Forelimb muscle (tissue), 1 donor: ENCODE measurements around the gene CPB1. TPM values are rescaled to one million over a fixed set of nuclear protein-coding genes. Genes with fewer than 3 reads are reported as not detected.
"Not testable (repeated sequence)": the region's sequence is repeated elsewhere in the genome, so short reads cannot be mapped to it uniquely, and the experiment has no call there.

Source experiments
- DNase-seq: peaks from one replicate; pipeline ENCODE4 v3.0.0-alpha.2; 2013; ENCODE audit warnings: low read depth
- polyA plus RNA-seq: library from polyadenylated mRNA; unstranded; fragments of 120-200 nt; gene quantifications from one replicate; pipeline ENCODE4 v1.2.1, GENCODE V29; 2013; ENCODE audit not compliant: insufficient read length

The CPB1 gene
- polyA plus RNA-seq: 1.4 TPM

DNA sequence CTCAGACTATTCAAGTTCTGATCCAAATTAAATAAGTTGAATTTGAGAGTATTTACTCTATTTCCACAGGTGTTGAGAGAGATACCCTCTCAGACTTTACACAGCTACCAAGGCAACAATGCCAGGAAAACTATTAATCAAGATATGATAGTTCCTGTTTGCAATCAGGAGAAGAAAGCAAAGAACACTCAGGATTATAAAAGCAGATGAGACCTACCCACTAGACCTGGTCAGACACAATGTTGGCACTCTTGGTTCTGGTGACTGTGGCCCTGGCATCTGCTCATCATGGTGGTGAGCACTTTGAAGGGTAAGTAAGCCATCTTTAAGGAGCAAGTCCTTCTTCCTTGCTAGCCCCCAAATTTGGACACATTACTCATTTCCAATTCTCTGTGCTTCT is at the start of gene CPB1:
TSS of gene CPB1 (plus strand) at position 227 of the 400 bp plus-strand sequence. CDS start at position 240, 13 bp downstream.
- no peak for DNase-seq

DNA sequence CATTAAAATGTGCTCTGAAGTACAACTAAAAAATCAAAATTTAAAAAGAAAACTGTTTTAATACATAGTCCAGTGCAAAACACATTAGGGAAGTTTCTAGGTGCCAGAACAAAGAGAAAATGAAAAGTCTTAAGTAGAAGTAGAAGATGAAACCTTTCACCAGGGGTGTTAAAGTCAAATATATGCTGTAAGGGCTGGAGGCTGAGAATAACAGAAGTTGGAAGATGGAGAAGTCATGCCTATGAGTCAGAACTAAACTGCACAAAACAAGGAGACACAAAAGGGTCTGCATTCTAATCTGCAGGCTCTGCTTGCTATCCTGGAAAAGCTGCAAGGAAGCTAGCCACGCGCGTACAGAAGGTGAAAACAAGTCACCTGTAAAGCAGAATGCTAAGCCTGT is 48.7 kb upstream of the CPB1 start:
- DNase-seq: no peak

DNA sequence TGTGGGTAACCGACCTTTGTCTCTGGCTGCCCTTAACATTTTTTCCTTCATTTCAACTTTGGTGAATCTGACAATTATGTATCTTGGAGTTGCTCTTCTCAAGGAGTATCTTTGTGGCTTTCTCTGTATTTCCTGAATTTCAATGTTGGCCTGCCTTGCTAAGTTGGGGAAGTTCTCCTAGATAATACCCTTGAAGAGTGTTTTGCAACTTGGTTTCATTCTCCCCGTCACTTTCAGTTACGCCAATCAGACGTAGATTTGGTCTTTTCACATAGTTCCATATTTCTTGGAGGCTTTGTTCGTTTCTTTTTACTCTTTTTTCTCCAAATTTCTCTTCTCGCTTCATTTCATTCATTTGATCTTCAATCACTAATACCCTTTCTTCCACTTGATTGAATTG is 42.6 kb upstream of the CPB1 start:
- DNase-seq: not testable (repeated sequence)

DNA sequence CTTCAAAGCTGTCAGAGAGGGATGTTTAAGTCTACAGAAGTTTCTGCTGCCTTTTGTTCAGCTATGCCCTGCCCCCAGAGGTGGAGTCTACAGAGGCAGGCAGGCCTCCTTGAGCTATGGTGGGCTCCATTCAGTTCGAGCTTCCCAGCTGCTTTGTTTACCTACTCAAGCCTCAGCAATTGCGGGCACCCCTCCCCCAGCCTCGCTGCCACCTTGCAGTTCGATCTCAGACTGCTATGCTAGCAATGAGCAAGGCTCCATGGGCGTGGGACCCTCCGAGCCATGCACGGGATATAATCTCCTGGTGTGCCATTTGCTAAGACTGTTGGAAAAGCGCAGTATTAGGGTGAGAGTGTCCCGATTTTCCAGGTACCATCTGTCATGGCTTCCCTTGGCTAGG is 41.5 kb upstream of the CPB1 start:
- not testable (repeated sequence) for DNase-seq

DNA sequence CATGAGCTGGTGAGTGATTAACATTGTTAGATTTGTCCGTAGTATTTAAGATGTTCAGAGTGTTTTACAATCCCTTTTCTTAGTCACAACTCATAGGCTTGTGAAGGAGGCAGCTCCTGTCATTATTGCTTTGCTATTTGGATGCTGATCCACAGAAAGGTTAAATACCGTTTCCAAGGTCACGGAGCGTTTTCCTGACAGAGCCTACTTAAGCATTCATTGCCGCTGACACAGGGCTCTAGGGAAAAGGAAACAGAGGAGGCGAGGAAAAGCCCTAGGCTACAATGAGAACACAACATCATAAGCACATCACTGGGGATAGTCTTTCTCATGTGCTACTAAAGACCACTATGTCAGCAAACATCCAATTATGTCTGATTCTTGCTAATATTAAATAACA is 38.5 kb upstream of the CPB1 start:
- DNase-seq: no peak

DNA sequence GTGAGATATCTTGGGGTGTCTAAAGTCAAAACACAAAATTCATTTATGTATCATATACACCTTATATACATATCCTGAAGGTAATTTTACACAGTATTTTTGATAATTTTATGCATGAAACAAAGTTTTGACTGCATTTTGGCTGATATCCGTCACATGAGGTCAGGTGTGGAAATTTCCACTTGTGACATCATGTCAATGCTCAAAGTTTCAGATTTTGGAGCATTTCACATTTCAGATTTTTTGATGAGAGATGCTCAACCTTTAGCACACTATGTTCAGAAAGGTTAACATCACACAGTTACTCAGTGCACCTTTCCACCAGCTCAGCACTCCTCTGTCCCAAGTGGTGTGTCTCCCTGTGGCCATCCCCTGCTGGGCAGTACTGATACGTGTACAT is 37.7 kb upstream of the CPB1 start:
- DNase-seq: no peak

DNA sequence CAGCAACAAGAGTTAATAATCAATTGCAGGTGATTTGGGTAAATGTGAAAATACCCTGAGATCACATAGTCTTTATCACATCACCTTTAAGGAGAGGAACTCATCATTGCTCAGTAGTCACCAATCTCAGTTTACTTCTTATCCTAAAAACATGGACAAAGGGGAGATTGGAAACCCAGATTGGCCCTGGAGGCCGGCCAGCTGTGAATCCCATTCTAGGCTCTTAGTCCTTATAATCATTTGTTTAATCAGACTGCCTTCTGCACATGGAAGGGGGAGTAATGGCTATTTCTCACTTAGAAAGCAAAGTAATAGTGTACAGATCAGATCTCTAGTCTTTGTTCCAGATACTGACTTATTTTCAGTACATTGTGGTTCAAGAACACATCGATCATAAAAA is 37.2 kb upstream of the CPB1 start:
- no peak for DNase-seq

DNA sequence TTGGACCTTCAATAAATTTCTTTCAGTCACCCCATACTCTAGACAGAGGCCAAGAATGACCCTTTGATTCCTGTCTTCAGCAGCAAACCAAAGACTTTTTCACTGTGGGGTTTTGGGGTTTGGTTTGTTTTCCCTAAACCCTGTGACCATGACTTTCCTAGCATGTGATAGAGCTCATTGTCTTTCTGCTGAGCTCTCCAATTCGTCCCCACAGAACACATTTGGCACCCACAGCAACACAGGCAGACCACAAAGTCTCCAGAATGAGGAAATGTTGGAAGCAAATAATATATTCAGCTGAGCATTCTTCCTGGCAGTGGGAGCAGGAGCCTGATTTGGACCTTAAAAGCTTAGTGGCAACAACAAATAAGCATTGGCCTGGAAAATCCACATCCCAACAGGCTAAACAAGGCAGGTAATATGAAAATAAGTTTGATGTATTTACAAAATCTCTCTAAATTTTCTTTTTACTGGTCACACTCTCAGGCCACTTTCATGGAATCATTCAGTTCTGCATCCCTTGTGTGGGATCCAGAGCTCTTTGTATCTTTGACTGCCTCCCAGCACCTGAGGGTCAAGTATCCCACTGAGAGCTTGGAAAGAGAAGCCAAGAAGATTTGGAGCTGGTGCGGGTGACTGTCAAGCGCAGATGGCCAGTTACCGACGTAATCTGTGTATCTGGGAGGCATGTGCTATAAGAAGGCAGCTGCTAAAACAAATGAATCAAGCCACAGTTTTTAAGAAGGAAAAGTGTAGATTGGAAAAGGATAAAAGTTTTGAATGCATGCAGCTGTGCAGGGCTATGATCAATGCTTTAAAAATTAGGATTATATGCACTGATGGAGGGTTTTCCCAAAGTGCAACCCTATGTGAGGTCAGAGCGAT is 36.5 kb upstream of the CPB1 start:
- peak; percentile 98 for DNase-seq

DNA sequence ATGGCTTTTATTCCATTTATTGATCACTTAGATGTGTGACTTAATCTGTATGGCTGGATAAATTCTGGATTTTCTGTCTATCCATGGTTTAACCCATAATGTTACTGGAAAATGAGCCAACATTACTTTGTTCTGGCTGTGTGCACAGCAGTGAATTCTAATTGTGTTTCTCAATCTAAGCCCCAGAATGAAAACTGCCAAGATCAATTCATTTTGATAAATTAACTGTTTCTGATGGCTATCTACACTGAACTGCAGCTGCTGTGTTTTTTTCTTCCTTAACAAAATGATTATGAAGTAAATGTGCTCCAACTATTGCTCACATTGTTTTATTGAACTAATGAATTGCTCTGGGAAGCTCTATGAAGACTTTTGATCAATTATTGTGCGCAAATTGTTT is 35.7 kb upstream of the CPB1 start:
- no peak for DNase-seq

DNA sequence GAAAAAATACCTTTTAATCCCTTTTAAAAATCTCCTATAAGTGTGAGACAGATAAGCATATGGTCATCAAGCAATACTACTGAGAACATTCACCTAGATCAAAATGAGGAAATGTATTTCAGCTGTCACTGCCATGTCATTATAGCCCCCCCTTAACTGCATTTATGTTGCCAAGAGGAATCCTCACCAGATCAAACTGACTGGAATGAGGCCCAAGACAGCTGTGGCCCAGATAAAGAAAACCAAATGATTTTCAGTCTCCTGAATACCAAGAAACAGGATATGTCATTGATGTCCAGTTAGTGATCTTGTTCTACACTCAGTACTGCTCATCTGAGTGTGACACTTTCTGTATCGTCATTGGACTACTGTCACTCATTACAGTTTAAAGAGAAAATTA is 35.1 kb upstream of the CPB1 start:
- no peak for DNase-seq

DNA sequence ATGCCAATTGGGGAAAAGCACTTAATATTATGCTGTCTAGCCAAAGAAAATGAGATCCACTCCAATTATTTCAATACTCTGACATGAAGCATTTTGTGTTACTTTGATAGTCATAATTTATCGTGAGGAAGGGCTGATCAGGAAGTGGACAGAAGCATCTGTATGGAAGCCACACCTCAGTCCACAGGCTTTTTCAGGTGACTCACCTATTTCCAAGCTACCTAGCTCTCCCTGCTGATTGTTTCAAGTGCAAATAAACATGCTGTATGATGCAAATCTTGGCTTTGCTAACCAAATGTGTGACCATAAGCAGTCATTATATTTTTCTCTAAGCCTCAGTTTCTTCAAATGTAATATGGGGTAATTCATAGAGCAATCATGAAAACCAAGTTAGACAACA is 30.8 kb upstream of the CPB1 start:
- no peak for DNase-seq

DNA sequence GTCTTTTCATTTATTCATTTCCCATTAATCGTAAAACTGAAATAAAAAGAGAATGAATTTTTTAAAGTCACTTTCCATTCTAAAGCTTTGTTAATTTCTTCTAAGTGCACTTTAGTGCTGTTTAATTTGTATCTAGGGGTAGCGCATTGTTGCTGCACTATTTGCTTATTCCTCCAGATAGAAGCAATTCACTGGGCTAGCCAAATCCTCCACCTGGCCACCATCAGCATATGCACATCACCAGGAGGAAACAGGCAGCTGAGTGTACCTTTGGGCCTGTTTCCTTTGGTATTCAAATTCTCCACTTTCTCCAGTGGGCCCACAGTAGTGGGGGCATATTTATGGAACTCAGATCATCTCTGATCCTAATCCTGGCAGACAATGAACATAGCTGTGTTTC is 29.8 kb upstream of the CPB1 start:
- DNase-seq: no peak

DNA sequence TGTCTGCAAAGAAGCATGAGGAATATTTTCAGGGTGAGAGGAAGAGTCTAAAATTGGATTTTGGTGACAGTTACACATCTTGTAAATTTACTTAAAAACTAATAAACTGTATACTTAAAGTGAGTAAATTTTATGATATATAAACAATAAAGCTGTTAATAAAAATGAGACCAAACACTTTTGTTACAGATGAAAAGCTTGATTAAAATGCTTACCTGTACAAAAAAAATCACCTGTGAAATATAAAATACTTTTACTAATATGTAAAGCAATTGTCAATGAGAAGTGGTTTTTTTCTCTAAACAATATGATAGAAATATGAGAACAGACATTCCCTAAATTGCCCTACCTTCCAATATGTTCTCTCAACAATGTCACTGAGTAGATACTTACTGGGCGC is 27.2 kb upstream of the CPB1 start:
- DNase-seq: no peak

DNA sequence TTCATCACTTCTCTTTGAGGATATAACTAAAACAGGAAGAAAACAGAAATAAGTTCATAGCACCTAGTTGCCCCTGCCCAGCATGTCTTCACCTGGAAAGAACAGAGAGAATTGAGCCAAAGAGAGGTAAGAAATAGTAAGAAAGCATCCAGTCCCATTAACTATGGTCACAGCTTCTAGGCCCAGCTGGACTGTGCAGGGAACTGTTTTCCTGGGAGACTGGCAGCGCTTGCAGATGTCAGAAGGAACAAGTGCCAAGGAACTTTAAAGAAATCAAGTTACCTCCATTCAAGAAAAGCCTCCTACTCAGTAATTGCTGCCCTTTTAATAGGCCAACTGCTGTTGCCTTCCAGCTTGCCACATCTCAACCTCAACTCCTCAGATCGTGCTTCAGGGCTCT is 17.8 kb upstream of the CPB1 start:
- no peak for DNase-seq

DNA sequence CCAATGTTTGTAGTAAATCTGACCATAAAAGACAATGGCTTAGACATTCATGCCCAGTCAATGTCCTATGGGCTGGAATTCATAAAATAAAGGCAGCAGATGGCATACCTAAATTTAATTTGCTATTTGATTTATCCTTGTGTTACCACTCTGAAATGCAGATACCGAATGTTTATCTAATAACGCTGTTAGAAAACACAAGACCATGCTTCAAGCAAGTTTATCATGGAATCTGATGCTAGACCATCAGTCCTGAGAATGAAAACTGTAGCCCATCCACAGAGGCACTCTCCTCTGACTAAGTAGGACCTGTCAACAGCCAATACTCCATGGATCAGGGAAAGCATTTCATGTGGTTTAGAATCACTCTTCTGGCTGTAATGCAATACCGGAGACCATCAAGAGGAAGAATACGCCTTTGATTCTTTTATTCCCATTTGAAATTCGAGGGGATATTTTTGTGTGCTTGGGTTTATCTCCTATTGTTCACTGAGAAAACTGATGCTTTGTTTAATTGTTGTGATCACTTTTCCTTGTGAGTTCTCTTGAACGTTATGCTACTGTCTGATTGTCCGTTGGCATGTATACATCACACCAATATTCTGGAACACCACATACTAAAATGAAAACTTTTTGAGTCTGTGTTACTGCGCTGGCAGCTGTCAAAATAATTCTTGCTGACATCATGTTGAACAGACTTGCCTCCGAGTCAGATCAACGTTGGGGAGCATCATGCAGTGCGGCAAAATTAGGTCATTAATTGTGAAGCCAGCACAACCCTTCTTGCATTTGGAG is 12.1 kb upstream of the CPB1 start:
- DNase-seq: no peak

DNA sequence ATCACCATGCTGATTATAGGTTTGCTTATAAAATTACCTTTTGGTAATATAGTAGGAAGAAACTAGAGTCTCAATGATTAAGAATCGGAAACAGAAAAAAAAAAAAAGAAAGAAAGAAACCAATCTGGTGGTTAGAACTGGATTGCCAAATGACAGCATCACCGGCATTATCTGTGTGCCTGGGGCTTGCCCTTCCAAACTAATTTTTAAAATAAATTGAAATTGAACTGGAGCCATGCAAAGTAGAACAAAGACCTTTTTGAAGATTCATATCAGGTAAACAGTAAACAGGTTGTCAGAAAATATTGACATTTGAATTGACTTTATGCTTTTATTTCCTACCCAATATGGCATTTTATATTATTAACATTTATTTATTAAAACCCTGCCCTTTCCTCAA is 11.2 kb upstream of the CPB1 start:
- DNase-seq: no peak

DNA sequence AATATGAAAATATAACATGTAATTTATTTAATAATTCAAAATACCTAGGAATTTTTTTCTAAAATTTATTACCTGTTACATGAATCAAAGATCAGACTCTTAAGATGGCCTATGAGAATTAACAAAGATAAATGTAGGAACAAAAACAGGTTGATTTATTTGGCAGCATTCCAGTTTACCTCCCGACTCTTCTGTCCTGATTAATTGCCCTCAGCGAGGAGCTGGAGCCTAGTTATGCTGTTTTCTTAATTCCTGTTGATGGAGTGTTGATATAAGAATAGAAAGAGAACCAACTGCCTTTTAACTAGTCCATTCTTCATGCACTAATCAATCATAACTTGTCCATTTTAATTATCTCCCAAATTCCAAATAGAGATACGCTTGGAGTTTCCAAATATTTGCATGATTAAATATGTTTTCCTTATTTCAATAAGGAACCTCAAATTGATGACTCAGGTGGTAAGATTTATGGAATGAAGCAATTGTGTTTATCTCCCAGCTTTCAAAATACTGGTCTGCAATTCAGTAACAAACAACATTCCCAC is 10.6 kb upstream of the CPB1 start:
- DNase-seq: no peak

DNA sequence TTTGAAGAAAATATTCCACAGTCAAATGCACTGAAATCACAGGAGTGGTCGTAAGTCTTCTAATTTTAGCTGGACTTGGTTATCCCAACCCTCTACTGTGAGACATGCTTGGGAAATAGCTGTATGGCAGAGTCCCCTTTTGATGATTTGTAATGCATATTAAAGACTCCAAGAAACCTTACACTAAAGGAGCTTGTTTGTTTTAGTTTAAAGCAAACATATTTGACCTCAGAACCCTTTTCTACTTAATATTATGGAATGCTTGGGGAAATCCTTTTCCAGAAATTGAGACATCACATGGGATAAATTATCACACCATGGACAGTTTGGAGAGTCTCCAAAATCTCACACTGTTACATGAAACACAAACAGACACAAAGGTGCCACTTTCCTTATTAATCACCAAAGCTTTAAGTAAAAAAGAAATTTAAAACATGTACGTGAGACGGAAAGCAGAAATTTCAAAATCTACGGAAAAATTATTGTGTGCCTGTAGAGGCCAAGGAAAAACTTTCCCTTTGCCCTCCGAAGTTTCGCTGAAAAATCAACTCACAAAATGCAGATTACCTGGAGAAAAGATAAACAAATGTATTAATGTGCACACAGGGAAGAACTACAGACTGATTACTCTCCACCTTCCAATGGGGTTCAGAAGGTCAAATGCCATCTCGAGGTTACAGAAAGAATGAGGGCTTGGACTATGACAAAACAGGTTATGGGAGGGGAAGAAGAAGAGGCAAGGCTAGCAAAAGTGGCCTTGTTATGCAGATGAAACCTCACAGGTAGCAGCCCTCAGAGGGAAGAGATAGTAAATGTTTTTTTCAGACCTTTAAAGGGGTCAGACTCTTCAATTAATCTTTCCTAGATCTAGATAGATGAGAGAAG is 7.0 kb upstream of the CPB1 start:
- no peak for DNase-seq

DNA sequence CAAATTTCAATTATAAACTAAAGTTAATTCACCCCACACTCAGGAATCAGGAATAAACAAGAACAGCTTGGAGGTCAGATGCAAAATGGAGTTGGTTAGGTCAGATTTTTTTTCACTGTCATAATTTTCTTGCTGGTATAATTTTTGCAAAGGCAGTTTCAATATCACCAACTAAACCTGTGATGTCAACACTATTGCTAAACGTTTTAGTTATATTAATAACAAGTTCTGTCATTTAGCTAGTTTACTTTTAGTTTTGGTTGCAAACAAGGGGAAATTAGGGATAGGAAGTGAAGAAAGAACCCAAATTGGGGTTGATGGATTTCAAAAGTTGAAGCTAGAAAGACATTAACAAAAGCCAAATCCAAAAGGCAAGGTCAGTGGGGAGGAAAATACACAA is 4.6 kb upstream of the CPB1 start:
- DNase-seq: no peak

DNA sequence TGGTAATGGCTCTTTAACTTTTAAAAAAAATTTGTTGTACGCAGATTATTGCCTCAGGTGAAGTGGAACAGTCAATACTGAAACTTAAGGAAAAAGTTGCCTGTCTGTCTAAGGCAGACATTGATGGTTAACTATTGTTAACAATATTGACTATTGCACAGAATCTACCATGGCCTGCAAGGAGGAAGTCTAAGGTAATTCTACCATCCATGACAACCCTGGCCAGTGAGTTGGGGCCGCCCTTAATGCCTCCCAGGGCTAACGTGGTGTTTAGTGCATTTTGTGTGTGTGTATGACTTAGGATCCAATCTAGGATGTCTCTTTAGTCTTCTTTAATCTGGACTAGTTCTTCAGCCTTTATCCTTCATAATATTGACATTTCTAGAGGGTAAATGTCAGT is 2.1 kb upstream of the CPB1 start:
- DNase-seq: no peak

DNA sequence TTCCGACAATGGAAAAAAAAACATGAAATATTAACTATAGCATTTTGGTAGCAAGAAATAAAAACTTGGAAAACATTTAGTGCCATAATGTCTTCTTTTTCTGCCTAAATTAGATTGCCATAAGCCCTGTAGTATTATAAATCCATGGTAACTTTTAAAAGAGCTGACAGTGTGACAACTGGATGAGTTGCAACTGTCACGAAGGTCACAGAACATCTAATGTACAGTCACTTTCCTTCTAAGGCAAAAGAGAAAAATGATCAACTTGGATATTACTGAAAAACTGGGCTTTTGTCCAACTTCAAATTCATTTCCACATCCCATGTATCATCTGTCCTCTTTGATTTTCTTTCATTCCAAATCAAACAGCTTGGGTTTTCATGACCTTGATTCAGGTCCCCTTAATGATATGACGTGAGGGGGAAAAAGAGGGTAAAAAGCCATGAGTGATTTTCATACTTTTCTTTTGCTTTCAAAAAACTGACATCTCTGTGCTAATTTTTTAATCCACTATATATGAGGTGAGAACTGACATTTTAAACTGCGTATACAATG is 602 bp downstream of the CPB1 start:
- DNase-seq: no peak
